Cardiac muscle cell (in vitro differentiated cells and primary cell): ENCODE results near the gene TPD52L2. TPM values are rescaled to one million over a fixed set of nuclear protein-coding genes. Genes with fewer than 3 reads are reported as not detected.

ENCODE experiments used
- DNase-seq, 2 donors: peaks; one replicate each; pipeline versions ENCODE4 v3.0.0 to v3.0.0-alpha.2; 2010 to 2017; ENCODE audit warnings: low read depth in 1 of 2, low spot score in 1 of 2
- H3K27ac ChIP-seq: fragments of 200-600 bp; sonication (generic); 2 replicates; pipeline ENCODE4 v1.5.1; 2016
- H3K27me3 ChIP-seq: fragments of 200-600 bp; sonication (generic); 2 replicates; pipeline ENCODE4 v1.6.0; 2016; ENCODE audit warnings: control low read depth
- H3K36me3 ChIP-seq: fragments of 200-600 bp; sonication (generic); 2 replicates; pipeline ENCODE4 v1.5.1; 2016; ENCODE audit warnings: control low read depth
- H3K4me1 ChIP-seq: fragments of 200-600 bp; sonication (generic); 2 replicates; pipeline ENCODE4 v1.8.1; 2017; ENCODE audit warnings: low read depth, mild to moderate bottlenecking, mixed run types
- H3K4me3 ChIP-seq: fragments of 200-600 bp; sonication (generic); 2 replicates; pipeline ENCODE4 v1.5.1; 2016; ENCODE audit warnings: mild to moderate bottlenecking
- H3K9me3 ChIP-seq: fragments of 200-600 bp; sonication (generic); 2 replicates; pipeline ENCODE4 v1.5.1; 2017; ENCODE audit warnings: low read depth, mild to moderate bottlenecking, control low read depth
- polyA plus RNA-seq: library from polyadenylated mRNA; unstranded; fragments of >200 nt; fragmentation: Nextera tagmentation; extraction: Ambion mirVana; gene quantifications from 2 replicates; pipeline ENCODE4 v1.2.1, GENCODE V29; 2016
- total RNA-seq: library from RNA; depleted of rRNA; stranded (reverse); fragments of >200 nt; gene quantifications from 2 replicates; pipeline ENCODE4 v1.2.3, GENCODE V29; 2016
- TF ChIP-seq, protein P1 (sequence below): IDR thresholded peaks from 2 replicates; pipeline ENCODE4 v1.5.1; 2012; ENCODE audit warnings: low read depth, mild to moderate bottlenecking, low read length

Gene TPD52L2
- total and polyA plus RNA-seq, 2 experiments from 2014 or later, result 103 to 114 TPM

DNA sequence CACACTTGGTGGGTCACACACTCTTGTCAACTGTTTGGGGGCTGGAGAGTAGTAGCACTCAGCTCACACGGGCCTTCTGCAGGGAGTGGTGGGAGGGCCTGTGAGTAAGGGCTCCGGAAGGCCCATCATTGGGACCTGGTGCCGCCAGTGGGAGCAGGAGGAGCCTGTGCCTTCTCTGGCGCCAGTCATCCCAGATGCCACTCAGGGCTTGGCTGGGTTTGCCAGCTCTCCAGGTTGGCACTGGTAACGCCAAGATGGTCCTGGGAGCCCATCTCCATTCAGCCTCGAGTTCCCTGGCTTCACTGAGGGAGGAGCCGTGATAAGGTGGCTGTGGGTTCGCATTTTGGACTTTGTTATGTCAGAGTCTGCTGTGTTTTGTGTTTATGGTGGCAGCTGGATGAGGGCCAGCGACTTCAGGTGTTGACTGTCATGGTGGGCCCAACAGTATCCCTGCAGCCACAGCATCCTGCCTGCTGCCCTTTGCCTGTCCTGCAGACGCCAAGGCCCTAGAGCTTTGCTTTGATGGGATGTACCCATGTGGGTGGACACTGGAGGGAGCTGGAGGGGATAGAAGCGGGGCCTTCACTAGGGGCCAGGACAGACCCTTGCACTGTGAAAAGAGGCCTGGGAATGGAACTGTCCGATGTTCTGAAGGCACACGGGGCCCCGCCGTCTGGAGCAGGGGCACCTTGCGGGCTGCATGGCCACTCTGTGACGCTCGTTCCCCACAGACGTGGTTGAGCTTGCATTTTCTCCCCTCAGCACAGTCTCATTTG lies 16.6 kb downstream of the TPD52L2 start:
- Histone ChIP-seq H3K4me3 (no peak overlapping the region), H3K4me1 (no peaks in the 10 kb centered on the region), H3K36me3 (peaks cover 14% of the 10 kb centered on the region)

DNA sequence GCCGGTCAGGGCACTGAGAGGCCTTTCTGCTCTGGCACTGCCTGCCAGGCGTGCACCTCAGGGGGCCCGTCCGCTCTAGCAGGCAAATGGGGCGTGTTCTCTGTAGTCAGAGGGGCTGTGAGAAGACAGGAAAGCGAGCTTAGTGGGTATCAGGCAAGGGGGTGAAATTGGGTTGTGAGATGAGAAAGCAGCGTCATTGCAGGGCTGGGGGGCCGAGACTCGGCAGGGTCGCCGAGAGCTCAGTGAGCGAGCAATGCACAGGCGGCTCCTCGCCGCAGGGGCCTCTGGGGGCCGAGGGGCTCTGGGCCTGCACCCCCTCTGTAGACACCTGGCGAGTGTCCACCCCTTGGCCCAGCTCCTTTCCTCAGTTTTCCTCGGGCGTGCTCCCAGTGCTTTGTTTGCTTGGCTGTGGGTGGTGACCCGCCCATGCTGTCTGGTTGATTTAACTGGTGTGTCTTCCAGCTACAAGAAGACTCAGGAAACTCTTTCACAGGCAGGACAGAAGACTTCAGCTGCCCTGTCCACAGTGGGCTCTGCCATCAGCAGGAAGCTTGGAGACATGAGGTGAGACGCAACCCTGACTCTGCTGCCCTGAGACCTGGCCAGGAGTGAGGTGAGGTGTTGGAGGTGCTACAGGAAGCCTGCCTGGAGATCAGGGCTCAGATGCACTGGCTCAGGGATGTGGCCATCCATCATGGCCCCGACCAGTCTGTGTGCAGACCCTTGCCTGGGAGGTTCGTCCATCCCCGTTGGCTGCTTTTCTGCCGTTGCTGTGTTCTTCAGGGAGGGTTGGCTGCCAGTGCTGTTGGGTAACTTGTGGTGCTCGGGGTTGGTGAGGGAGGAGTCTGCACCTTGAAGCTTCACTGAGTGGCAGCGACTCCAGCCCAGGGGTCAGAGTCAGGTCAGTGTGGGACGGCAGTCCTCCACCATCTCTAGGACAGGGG lies 17.5 kb downstream of the TPD52L2 start:
- H3K36me3 ChIP-seq, result peaks cover 14% of the 10 kb centered on the region

More for the DNA sequence above, 16.6 kb downstream of the TPD52L2 start:
- no peaks in the 10 kb centered on the region for H3K27me3 ChIP-seq
- TF ChIP-seq, protein P1, sequence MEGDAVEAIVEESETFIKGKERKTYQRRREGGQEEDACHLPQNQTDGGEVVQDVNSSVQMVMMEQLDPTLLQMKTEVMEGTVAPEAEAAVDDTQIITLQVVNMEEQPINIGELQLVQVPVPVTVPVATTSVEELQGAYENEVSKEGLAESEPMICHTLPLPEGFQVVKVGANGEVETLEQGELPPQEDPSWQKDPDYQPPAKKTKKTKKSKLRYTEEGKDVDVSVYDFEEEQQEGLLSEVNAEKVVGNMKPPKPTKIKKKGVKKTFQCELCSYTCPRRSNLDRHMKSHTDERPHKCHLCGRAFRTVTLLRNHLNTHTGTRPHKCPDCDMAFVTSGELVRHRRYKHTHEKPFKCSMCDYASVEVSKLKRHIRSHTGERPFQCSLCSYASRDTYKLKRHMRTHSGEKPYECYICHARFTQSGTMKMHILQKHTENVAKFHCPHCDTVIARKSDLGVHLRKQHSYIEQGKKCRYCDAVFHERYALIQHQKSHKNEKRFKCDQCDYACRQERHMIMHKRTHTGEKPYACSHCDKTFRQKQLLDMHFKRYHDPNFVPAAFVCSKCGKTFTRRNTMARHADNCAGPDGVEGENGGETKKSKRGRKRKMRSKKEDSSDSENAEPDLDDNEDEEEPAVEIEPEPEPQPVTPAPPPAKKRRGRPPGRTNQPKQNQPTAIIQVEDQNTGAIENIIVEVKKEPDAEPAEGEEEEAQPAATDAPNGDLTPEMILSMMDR, result no peak
- H3K27ac ChIP-seq, result no peak overlapping the region
- no peak for DNase-seq
- no peaks in the 10 kb centered on the region for H3K9me3 ChIP-seq

DNA sequence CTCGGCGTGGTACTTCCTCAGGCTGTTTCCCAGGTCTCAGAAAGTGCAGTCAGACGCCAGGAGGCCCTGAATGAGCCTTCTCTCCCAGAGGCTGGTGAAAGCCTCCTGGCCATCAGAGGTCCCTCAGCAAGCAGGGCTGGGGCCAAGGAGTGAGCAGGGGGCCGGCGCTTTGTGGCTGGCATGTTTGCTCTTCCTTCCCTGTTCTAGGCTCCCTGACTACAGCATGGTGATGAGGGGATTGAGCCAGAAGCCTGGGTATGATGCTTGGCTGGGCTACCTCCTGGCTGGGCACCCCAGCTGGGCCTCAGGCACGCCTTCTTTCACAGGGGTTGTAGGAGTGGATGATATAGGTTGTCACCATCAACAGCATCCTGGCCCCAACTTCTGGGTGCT lies 18.1 kb downstream of the TPD52L2 start:
- Histone ChIP-seq H3K4me1 (no peaks in the 10 kb centered on the region), H3K27ac (no peak overlapping the region), H3K4me3 (no peak overlapping the region), H3K9me3 (no peaks in the 10 kb centered on the region), H3K27me3 (no peaks in the 10 kb centered on the region), H3K36me3 (peaks cover 15% of the 10 kb centered on the region)
- no peak for DNase-seq
- TF ChIP-seq, protein P1, result no peak

More for the DNA sequence above, 17.5 kb downstream of the TPD52L2 start:
- Histone ChIP-seq H3K9me3 (no peaks in the 10 kb centered on the region), H3K27ac (no peak overlapping the region), H3K27me3 (no peaks in the 10 kb centered on the region), H3K4me1 (no peaks in the 10 kb centered on the region), H3K4me3 (no peak overlapping the region)
- DNase-seq, result no peak
- TF ChIP-seq, protein P1, result no peak

DNA sequence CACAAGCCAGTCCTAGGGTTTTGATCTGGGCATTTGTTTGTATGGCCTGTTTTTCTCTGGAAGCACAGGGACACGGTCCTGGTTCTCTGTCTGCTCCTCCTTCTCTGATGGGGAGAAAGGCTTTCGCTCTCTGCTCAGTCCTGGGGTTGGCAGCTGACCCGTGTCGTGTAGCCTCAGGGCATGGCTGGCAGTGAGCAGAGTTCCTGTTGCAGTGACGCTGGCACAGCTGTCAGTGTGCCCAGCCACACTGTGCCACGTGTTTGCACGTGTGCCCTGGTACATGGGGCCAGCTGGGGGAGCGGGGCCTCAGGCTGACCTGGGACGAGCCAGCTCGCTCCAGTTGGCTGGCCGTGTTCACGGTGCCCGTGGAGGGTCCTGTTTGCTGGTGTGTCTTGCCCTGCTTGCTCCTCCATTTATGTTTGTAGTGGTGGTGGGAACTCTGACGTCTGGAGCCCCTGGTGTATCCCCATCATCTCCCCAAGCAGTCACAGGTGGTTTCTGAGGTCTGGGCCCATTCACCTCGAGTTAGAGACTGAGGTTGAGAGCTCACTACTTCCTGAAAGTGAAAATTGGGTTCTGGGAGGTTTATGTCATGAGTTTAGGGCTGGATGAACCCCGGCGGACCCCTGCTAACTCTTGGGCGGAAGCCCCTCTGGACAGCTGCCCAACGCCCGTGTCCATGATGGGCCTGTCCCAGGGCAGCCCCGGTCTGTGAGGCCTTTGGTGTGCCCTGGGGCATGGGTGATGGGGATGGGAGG lies 19.6 kb downstream of the TPD52L2 start:
- H3K36me3 ChIP-seq, result peaks cover 17% of the 10 kb centered on the region

More for the DNA sequence above, 19.6 kb downstream of the TPD52L2 start:
- TF ChIP-seq, protein P1, result no peak
- H3K27ac ChIP-seq, result no peak overlapping the region
- no peaks in the 10 kb centered on the region for H3K4me1 ChIP-seq
- no peak overlapping the region for H3K4me3 ChIP-seq
- no peak for DNase-seq
- H3K9me3 ChIP-seq, result no peaks in the 10 kb centered on the region
- no peaks in the 10 kb centered on the region for H3K27me3 ChIP-seq
